GM21576 (cell line): Measurements from ENCODE around the gene KCNJ4.
"Not testable (repeated sequence)": the region's sequence is repeated elsewhere in the genome, so short reads cannot be mapped to it uniquely, and the experiment has no call there.

Source experiments
- ATAC-seq: cut with Tn5 transposase; IDR thresholded peaks from one replicate; pipeline ENCODE4 v1.9.1; 2021; ENCODE audit warnings: mild to moderate bottlenecking, moderate library complexity; ENCODE audit not compliant: unreplicated experiment

Gene KCNJ4

GRCh38 chr22:38388506-38389427, 66.2 kb downstream of the KCNJ4 start:
- not testable (repeated sequence) for ATAC-seq

GRCh38 chr22:38386918-38387317, 68.1 kb downstream of the KCNJ4 start:
- not testable (repeated sequence) for ATAC-seq

GRCh38 chr22:38383417-38383816, 71.6 kb downstream of the KCNJ4 start:
- no peak for ATAC-seq

DNA sequence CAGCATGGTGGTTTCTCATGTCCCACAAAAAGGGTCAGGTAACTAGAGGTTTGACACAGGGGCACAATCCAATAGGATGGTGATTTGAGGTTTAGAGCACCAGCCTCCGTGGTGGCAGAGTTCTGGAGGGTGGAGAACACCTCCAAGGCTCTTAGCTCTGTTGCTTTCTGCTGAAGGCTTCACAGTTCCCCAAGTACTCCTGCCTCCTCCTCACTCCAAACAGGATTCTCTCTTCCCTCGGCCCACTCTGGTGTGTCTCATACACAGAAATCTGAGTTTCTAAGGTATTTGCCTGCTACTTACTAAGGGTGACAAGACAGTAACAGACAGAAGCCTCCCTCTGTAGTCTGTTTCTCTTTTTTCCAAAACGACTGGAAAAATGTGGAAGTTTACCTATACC, 73.6 kb downstream of the KCNJ4 start:
- ATAC-seq = not testable (repeated sequence)
